ENCODE results near the gene ADAMTSL3.

Gene ADAMTSL3

GRCh38 chr15:83886321-83886720 lies 232.4 kb downstream of the ADAMTSL3 start:
- DNase-seq (ENCODE audit: low read depth in 2 of 2), result no peak

GRCh38 chr15:83887404-83887803 lies 233.5 kb downstream of the ADAMTSL3 start:
- no peak for DNase-seq (ENCODE audit: low read depth in 2 of 2)

DNA sequence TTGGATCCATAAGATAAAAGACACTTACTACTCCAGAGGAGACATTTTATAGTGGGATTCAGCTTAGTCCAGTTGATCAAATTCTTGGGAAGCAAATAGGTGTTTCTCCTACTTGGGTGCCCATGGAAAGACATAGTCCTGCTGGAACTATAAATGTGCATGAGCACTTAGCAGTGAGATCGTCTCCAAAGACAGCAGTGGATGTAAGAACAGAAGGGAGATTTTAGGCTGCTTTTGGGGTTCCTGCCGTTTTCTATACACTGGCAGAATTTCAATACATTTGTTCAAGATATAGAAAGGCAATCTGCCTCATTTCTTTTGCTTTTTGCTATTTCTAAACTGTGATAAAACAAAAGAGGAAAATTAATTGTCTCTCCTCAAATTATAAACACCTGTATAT lies 234.0 kb downstream of the ADAMTSL3 start:
- no peak for DNase-seq (ENCODE audit: low read depth in 2 of 2)

DNA sequence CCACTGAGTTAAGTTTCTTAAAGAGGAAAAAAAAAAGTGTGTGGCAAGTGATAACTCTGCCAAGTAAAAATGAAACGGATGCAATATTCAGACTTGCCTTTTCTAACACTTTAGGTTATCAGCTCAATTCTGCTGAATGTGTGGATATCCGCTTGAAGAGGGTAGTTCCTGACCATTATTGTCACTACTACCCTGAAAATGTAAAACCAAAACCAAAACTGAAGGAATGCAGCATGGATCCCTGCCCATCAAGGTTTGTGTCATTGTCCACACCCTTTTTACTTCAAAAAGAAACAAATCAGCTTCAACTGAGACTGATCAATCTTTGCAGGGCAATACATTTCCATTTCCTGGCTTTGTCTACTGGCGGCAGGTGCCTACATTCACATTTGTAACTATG lies 236.1 kb downstream of the ADAMTSL3 start:
- no peak for DNase-seq (ENCODE audit: low read depth in 2 of 2)

- no peak for DNase-seq (ENCODE audit: low read depth in 2 of 2)
Measured at GRCh38 chr15:83890587-83890986, 236.7 kb downstream of the ADAMTSL3 start.

- DNase-seq (ENCODE audit: low read depth in 2 of 2), result no peak
Measured at GRCh38 chr15:83892498-83892897, 238.6 kb downstream of the ADAMTSL3 start.

DNA sequence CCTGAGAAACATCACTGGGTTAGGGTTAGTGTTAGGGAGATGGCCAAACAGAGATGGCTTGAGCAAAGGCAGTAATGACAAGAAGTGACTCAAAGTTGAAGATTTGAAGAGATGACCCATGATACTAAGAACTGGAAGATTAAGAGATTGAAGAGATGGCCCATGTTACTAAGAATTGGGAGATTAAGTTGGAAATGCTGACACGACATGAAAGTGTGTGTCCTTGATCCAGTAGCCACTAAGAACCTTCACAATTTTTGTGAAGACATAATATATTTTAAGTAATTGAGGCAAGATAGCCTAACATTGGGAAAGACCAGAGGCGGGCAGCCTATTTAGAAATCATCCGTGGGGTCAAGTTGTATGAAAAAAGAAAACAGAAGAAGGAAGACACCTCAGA lies 239.4 kb downstream of the ADAMTSL3 start:
- no peak for DNase-seq (ENCODE audit: low read depth in 2 of 2)

DNA sequence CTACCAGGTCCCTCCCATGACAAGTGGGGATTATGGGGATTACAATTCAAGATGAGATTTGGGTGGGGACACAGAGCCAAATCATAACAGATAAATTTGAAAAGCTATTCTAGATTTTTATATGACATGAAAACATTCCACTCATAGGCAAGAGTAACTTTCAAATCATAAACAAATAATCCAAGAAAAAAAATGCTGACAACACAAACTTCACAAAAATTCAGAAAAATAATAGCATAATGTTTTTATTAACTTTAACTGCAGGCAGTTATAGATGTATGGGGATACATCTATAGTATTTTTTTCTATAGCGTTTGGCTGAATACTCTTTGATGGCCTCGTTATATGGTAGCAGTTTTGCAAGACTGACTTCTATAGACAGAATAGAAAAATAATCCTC lies 243.1 kb downstream of the ADAMTSL3 start:
- DNase-seq (ENCODE audit: low read depth in 2 of 2), result no peak

GRCh38 chr15:83898361-83898760 lies 244.4 kb downstream of the ADAMTSL3 start:
- DNase-seq (ENCODE audit: low read depth in 2 of 2), result no peak

- no peak for DNase-seq (ENCODE audit: low read depth in 2 of 2)
Measured at GRCh38 chr15:83899670-83900069, 245.7 kb downstream of the ADAMTSL3 start.

- DNase-seq (ENCODE audit: low read depth in 2 of 2), result no peak
Measured at GRCh38 chr15:83904107-83905040, 250.5 kb downstream of the ADAMTSL3 start.

- DNase-seq (ENCODE audit: low read depth in 2 of 2), result no peak
Measured at GRCh38 chr15:83905556-83906273, 251.8 kb downstream of the ADAMTSL3 start.

GRCh38 chr15:83911345-83911744 lies 257.4 kb downstream of the ADAMTSL3 start:
- DNase-seq (ENCODE audit: low read depth in 2 of 2), result no peak

DNA sequence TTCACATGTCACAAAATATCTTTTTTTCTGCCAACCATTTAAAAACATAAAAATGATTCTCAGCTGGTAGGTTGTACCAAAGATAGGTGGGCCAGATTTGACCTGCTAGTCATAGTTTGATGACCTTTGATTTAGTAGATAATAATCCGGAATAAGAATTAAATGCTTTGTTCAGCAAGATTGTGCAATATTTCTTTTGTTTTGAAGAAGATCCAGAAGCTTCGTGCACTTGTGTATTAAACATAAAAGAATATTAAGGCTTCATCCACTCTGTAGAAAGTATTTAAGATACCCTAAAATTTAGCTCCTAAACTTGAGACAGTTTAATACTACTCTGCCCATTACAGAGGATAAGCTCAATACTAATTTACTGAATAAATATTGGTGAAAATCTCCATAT lies 258.4 kb downstream of the ADAMTSL3 start:
- DNase-seq (ENCODE audit: low read depth in 2 of 2), result no peak

DNA sequence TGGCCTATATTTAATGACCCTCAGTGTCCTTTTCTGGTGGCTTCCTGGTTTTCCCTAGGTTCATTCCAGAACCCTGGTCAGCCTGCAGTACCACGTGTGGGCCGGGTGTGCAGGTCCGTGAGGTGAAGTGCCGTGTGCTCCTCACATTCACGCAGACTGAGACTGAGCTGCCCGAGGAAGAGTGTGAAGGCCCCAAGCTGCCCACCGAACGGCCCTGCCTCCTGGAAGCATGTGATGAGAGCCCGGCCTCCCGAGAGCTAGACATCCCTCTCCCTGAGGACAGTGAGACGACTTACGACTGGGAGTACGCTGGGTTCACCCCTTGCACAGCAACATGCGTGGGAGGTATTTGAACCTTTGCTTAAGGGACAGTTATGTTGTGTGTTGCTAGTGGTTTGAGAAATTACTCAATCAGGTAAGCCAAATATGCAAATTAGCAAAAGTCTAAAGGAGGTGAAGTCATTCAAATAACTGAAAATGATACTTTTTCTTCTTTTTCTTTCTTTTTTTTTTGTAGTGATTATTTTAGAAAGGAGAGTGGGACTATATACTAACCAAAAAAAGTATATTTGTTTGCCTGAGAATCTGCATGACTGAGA lies 259.2 kb downstream of the ADAMTSL3 start:
- DNase-seq (ENCODE audit: low read depth in 2 of 2), result no peak

- DNase-seq (ENCODE audit: low read depth in 2 of 2), result no peak
Measured at GRCh38 chr15:83914906-83915305, 261.0 kb downstream of the ADAMTSL3 start.

- no peak for DNase-seq (ENCODE audit: low read depth in 2 of 2)
Measured at GRCh38 chr15:83917432-83917831, 263.5 kb downstream of the ADAMTSL3 start.

GRCh38 chr15:83918011-83918410 lies 264.1 kb downstream of the ADAMTSL3 start:
- DNase-seq (ENCODE audit: low read depth in 2 of 2), result no peak

DNA sequence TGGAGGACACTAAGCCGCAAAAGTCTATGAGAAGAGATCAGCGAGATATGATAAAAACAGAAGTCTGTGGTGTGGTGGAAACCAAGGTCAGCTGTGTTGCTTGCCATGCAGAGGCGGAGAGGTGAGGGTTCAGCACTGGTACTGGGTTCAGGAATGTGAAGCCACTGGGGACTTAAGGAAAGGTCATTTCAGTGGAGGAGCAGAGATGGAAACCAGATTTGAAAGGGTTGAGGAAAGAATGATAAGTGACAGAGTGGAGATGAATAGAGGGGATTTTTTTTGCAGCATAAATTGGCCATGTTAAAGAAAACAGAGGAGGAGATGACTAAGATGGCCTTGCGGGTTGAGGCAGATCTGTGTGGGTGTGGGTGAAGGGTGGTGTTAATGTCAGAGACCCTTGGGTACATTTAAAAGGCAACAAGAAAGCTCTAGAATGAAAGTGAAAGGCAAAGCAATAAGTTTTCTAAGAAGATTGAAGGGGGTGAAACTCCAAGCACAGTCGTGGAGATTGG lies 265.5 kb downstream of the ADAMTSL3 start:
- DNase-seq (ENCODE audit: low read depth in 2 of 2), result peak; percentile 7 to 19

GRCh38 chr15:83919978-83920510 lies 266.1 kb downstream of the ADAMTSL3 start:
- no peak for DNase-seq (ENCODE audit: low read depth in 2 of 2)

DNA sequence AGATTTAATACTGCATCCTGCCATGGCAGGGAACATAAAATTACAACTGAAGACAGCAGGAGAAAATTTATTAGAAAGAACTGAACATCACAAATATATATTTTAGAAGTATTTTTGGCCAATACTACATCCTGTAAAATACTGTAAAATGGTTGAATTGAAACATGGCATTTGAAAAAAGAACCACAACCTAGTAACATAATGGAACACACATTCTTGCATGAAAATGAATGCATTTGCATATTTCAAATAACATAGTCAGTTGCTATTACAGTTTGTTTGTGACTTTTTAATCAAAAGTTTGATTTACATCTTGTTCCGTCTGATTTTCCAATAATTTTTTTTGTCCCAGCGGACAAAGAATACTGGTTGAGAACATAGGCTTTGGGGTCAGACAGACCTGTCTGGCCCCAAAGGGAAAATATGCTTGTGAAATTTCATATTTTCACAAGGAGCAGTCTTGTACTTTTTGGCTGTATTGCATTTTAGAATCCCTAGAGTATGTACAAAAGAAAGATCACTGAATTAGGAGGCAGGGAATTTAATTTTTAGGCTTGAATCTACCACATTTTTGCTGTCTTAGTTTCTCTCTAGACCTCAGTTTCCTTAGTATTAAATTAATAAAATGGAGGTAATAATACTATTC lies 268.8 kb downstream of the ADAMTSL3 start:
- no peak for DNase-seq (ENCODE audit: low read depth in 2 of 2)

GRCh38 chr15:83926116-83926515 lies 272.2 kb downstream of the ADAMTSL3 start:
- DNase-seq (ENCODE audit: low read depth in 2 of 2), result no peak
